ENCODE measurements around the gene GNGT2. TPM values are rescaled to one million over a fixed set of nuclear protein-coding genes. Genes with fewer than 3 reads are reported as not detected.

The GNGT2 gene
- total RNA-seq (1 to 10 TPM; 1.8 to 4.7 TPM), polyA plus RNA-seq (10 to 100 TPM in 1 of 2 donors, 1 to 10 TPM in 1; 9.9 to 12.3 TPM)
- long read RNA-seq, donor 1, partial matches to known transcripts: 0 of 1 reads
- long read RNA-seq, donor 1, other reads (novel, unspliced or antisense): 0 of 1 reads
- long read RNA-seq, donor 2: 0 reads
- long read RNA-seq, donor 3, partial matches to known transcripts: 0 of 2 reads
- long read RNA-seq, donor 3, other reads (novel, unspliced or antisense): 0 of 2 reads
- long read RNA-seq, donor 4: 0 reads
- long read RNA-seq, donor 5: 0 reads

DNA sequence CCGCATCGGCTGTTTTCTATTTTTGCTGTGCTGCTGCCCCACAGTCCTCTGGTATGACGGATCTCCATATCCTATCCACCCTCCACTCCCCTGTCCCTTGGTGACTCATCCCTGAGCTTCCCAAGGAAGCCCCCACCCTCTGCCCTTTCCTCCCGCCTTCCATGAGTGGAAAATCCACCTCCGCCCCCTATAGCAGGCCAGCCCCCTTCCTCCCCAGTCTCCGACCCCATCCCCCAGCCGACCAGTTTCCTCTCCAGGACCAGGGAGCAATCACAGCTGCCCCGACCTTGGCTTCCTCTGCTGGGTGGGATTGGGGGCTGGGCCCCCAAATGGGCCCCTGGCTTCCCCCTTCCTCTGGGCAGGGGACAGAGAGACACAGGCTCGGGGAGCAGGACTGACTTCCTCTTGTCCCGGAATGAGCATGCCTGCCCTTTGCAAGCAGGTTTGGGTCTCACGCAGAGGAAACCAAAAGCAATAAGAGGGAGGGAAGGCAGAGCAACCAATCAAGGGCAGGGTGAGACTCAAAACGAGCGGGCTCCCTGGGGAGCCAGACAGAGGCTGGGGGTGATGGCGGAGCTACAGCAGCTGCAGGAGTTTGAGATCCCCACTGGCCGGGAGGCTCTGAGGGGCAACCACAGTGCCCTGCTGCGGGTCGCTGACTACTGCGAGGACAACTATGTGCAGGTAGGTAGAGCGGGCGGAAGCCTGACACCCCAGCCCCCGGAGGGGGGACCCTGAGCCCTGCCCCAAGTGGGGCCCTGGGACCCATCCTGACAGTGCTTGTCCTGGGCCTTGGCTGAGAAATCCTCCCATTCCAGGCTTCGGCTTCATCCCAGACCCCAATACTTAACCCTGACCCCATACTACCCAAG is at the start of gene GNGT2, which contains the start of gene ABI3:
TSS of gene GNGT2 (minus strand) at position 417 of the 872 bp plus-strand sequence. CDS start 3,152 bp downstream, outside the sequence.
TSS of gene ABI3 (plus strand) at position 550 of the 872 bp plus-strand sequence. CDS start at position 568, 18 bp downstream.
- Histone ChIP-seq H3K36me3 (ENCODE audit: control insufficient read depth in 4 of 4, insufficient read depth in 4 of 4, low read length in 4 of 4) (no peaks in the 10 kb centered on the region), H3K9me3 (ENCODE audit: control insufficient read depth in 4 of 4, insufficient read depth in 3 of 4, low read length in 3 of 4) (no peaks in the 10 kb centered on the region), H3K4me1 (ENCODE audit: control insufficient read depth in 5 of 5, insufficient read depth in 5 of 5, low read length in 5 of 5) (peaks cover 0 to 14% (median 11%) of the 10 kb centered on the region in 5 donors), H3K4me3 (peak within 1 kb of the TSS; percentile 43), H3K27ac (ENCODE audit: low read depth in 1 of 2, low read length in 1 of 2) (peak within 1 kb of the TSS; percentile 71 to 89), H3K9ac (ENCODE audit: insufficient read depth in 1 of 2, low read length in 2 of 2) (peak within 1 kb of the TSS; percentile 37 to 54), H3K27me3 (ENCODE audit: control insufficient read depth in 3 of 3, insufficient read depth in 3 of 3, low read length in 2 of 3) (peaks cover 0 to 4% (median 0%) of the 10 kb centered on the region in 3 donors)
- DNase-seq: peak; percentile 74 to 87 (median 82)
- peak; percentile 66 for ATAC-seq (ENCODE audit: insufficient read depth, low FRiP score)
- 23 to 29% methylated on average over 22 of the region's 22 CpGs for WGBS, 2 donors
- TF ChIP-seq, protein P1, sequence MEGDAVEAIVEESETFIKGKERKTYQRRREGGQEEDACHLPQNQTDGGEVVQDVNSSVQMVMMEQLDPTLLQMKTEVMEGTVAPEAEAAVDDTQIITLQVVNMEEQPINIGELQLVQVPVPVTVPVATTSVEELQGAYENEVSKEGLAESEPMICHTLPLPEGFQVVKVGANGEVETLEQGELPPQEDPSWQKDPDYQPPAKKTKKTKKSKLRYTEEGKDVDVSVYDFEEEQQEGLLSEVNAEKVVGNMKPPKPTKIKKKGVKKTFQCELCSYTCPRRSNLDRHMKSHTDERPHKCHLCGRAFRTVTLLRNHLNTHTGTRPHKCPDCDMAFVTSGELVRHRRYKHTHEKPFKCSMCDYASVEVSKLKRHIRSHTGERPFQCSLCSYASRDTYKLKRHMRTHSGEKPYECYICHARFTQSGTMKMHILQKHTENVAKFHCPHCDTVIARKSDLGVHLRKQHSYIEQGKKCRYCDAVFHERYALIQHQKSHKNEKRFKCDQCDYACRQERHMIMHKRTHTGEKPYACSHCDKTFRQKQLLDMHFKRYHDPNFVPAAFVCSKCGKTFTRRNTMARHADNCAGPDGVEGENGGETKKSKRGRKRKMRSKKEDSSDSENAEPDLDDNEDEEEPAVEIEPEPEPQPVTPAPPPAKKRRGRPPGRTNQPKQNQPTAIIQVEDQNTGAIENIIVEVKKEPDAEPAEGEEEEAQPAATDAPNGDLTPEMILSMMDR (IDR thresholded peaks at IDR 0.05; ENCODE audit: control extremely low read depth, extremely low read depth): no peak

DNA sequence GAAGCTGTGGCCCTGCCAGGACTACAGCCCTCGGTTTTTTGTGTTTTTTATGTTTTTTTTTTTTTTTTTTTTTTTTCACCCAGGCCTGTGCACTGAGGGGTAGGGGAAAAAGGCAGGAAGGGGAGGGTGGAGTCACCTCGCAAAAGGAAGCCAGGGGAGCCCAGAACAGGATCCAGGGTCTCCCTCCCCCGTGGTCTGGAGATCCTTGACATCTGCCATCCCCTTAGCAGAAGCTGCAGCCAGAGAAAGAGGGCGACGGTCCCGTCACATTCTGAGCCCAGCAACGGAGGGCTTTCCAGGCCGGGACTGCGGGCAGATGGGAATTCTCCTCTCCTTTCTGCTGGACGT is 49.3 kb upstream of the GNGT2 start:
- peak overlapping the region; percentile 44 for H3K4me3 ChIP-seq
- H3K36me3 ChIP-seq (ENCODE audit: control insufficient read depth in 4 of 4, insufficient read depth in 4 of 4, low read length in 4 of 4): no peaks in the 10 kb centered on the region
- TF ChIP-seq, protein P1 (IDR thresholded peaks at IDR 0.05; ENCODE audit: control extremely low read depth, extremely low read depth): no peak
- no peak overlapping the region for H3K9ac ChIP-seq (ENCODE audit: insufficient read depth in 1 of 2, low read length in 2 of 2)
- no peak for ATAC-seq (ENCODE audit: insufficient read depth, low FRiP score)
- 9 to 11% methylated on average over 10 of the region's 10 CpGs for WGBS, 2 donors
- peaks cover 0 to 2% (median 2%) of the 10 kb centered on the region in 3 donors for H3K27me3 ChIP-seq (ENCODE audit: control insufficient read depth in 3 of 3, insufficient read depth in 3 of 3, low read length in 2 of 3)
- peaks cover 0 to 4% (median 0%) of the 10 kb centered on the region in 5 donors for H3K4me1 ChIP-seq (ENCODE audit: control insufficient read depth in 5 of 5, insufficient read depth in 5 of 5, low read length in 5 of 5)
- H3K27ac ChIP-seq (ENCODE audit: low read depth in 1 of 2, low read length in 1 of 2): peak overlapping the region; percentile 20 to 82
- DNase-seq: no peak
- no peaks in the 10 kb centered on the region for H3K9me3 ChIP-seq (ENCODE audit: control insufficient read depth in 4 of 4, insufficient read depth in 3 of 4, low read length in 3 of 4)

DNA sequence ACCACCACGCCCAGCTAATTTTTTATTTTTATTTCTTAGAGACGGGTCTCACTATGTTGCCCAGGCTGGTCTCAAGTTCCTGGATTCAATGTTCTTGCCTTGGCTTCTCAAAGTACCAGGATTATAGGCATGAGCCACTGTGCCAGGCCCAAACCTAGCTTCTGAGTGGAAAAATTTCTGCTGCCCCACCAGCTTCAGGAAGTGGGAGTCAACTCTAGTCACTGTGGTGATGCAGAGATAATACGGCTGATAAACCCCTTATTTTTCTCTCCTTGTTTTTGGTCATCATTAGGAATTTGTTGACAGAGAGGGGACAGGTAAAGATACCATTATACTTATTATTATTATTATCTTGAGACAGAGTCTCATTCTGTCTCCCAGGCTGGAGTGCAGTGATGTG is 48.0 kb upstream of the GNGT2 start:
- Histone ChIP-seq H3K27me3 (ENCODE audit: control insufficient read depth in 3 of 3, insufficient read depth in 3 of 3, low read length in 2 of 3) (peaks cover 0 to 2% (median 2%) of the 10 kb centered on the region in 3 donors), H3K4me3 (no peak overlapping the region), H3K27ac (ENCODE audit: low read depth in 1 of 2, low read length in 1 of 2) (no peak overlapping the region), H3K9me3 (ENCODE audit: control insufficient read depth in 4 of 4, insufficient read depth in 3 of 4, low read length in 3 of 4) (no peaks in the 10 kb centered on the region), H3K9ac (ENCODE audit: insufficient read depth in 1 of 2, low read length in 2 of 2) (no peak overlapping the region), H3K36me3 (ENCODE audit: control insufficient read depth in 4 of 4, insufficient read depth in 4 of 4, low read length in 4 of 4) (no peaks in the 10 kb centered on the region), H3K4me1 (ENCODE audit: control insufficient read depth in 5 of 5, insufficient read depth in 5 of 5, low read length in 5 of 5) (peaks cover 0 to 4% (median 0%) of the 10 kb centered on the region in 5 donors)
- DNase-seq (no peak), ATAC-seq (ENCODE audit: insufficient read depth, low FRiP score) (no peak)
- TF ChIP-seq, protein P1 (IDR thresholded peaks at IDR 0.05; ENCODE audit: control extremely low read depth, extremely low read depth): no peak
- WGBS, 2 donors: 82 to 86% methylated on average over 3 of the region's 3 CpGs
